Nephron progenitor cell (in vitro differentiated cells): ENCODE results near the gene FAM210A.
A peak's percentile ranks its signal among the peaks of the same experiment; 100 is the strongest.

ENCODE experiments used
- DNase-seq: peaks from one replicate; pipeline ENCODE4 v3.0.0; 2021
- H3K27ac Mint-ChIP-seq: 2 replicates; pipeline ENCODE4 v1.8.0; 2021; ENCODE audit warnings: mild to moderate bottlenecking, moderate library complexity, mixed read lengths
- H3K27me3 Mint-ChIP-seq: 2 replicates; pipeline ENCODE4 v1.8.0; 2021; ENCODE audit warnings: mild to moderate bottlenecking, low read depth, mixed read lengths; ENCODE audit not compliant: poor library complexity
- H3K36me3 Mint-ChIP-seq: 2 replicates; pipeline ENCODE4 v1.8.0; 2021; ENCODE audit warnings: low read depth, mixed read lengths
- H3K4me1 Mint-ChIP-seq: 2 replicates; pipeline ENCODE4 v1.8.0; 2021; ENCODE audit warnings: mixed read lengths
- H3K4me3 Mint-ChIP-seq: 2 replicates; pipeline ENCODE4 v1.8.0; 2021; ENCODE audit warnings: mild to moderate bottlenecking, moderate library complexity, mixed read lengths
- H3K9me3 Mint-ChIP-seq: 2 replicates; pipeline ENCODE4 v1.8.0; 2021; ENCODE audit warnings: mild to moderate bottlenecking, moderate library complexity, mixed read lengths
- TF ChIP-seq, protein P1 (sequence below): fragments of 200-600 bp; sonication (generic); IDR thresholded peaks from 2 replicates; pipeline ENCODE4 v1.5.0; 2021; ENCODE audit warnings: antibody characterized with exemption

Gene FAM210A

DNA sequence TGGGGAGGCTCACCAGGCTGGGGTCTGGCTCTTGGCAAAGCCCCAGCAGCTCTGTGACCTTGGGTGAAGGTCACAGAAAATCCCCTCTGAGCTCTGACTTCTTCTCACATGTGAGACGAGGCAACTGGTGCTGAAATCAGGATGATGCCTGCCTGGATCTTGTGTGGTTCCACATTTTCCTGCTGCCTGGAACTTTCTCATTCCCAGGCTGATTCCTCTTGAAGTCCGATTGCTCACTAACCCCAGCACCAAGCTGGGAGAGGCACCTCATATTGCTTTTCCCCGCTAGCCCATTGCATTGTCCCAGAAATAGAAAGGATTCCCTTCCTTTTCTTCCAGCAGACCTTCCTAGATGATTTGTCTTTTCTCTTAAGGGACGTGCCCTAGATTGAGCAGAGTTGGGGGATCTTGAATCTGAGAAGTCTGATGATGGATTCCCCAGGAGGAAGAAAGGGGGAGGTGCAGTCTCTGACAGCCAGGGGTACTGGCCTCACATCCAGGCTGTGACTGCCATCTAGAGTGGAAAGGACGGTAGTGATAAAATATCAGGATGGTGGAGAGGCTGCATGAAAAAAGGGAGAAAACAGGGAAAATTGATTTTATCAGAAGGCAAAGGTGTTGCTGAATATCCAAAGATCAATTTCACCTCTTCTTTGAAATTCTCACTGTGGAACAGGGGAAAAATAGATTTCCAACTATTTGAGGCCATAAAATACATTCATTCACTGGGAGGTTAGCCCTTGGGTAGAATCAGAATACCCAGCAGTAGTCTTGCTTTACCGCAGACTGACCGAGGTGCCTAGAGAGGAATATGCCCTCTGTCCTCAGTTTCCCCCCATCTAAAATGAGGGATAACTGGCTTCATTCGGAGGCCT is 96.3 kb downstream of the FAM210A start:
- Mint-ChIP-seq H3K4me3 (no peak overlapping the region), H3K9me3 (peaks cover 4% of the 10 kb centered on the region), H3K27me3 (peaks cover 20% of the 10 kb centered on the region), H3K36me3 (no peaks in the 10 kb centered on the region), H3K4me1 (peaks cover 6% of the 10 kb centered on the region), H3K27ac (no peak overlapping the region)
- TF ChIP-seq, protein P1, sequence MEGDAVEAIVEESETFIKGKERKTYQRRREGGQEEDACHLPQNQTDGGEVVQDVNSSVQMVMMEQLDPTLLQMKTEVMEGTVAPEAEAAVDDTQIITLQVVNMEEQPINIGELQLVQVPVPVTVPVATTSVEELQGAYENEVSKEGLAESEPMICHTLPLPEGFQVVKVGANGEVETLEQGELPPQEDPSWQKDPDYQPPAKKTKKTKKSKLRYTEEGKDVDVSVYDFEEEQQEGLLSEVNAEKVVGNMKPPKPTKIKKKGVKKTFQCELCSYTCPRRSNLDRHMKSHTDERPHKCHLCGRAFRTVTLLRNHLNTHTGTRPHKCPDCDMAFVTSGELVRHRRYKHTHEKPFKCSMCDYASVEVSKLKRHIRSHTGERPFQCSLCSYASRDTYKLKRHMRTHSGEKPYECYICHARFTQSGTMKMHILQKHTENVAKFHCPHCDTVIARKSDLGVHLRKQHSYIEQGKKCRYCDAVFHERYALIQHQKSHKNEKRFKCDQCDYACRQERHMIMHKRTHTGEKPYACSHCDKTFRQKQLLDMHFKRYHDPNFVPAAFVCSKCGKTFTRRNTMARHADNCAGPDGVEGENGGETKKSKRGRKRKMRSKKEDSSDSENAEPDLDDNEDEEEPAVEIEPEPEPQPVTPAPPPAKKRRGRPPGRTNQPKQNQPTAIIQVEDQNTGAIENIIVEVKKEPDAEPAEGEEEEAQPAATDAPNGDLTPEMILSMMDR = peak; percentile 80
- peak; percentile 63 for DNase-seq

DNA sequence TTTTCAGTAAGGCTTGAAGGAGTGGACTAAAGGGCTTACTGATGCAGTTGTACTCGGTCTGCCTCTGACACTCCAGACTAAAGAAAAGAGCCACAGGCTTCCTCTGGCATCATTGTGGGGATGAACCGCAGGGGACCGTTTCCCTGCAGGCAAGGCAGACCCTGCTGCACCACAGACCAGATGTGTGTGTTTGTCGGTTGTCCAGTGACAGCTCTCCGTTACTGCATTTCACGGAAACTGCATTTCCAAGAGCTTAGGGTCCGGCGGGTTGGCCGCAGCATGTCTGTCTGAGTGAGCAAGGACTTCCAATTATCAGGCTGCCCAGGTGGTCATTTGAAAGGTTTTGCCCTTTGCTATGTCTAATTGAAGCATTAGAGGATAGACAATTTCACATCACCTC is 98.1 kb downstream of the FAM210A start:
- DNase-seq = no peak
- Mint-ChIP-seq H3K36me3 (no peaks in the 10 kb centered on the region), H3K4me3 (no peak overlapping the region), H3K27me3 (peaks cover 33% of the 10 kb centered on the region), H3K9me3 (no peaks in the 10 kb centered on the region), H3K27ac (no peak overlapping the region), H3K4me1 (peaks cover 6% of the 10 kb centered on the region)
- TF ChIP-seq, protein P1 = no peak

DNA sequence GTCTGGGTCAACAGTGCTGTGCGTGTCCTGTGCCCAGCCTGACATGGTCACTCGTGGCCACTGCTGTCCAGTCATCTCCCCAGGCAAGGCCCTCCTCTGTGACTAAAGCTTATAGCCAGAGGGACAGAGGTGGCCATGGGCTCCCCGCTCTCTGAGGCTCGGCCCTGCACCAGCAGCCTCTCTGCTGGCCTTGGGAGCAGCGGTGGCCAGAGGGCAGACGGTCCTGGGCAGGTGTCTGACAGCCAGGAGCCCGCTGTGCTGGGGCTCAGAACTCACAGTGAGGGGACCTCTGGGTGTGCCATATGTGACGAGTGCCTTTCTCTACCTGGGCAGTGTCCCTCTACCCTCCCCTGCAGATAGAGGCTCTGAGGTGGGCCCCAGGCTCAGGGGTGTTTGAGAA is 98.7 kb downstream of the FAM210A start:
- no peak overlapping the region for H3K27ac Mint-ChIP-seq

DNA sequence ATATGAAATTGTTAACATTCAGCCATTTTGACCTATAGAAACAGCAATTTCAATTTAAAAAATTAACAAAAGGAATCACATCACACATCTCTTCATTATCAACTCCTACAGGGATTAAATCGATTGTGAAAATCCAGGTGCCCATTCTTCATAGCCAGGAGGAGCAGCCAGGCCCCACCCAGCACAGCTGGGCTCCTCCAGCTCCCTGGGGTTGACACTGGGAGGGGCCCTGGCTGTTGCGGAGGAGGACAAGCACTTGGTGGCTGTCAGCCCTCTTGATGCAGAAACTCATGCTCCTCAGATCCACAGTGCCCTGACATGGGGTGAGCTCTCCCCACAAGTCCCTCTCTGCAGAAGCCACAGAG is 99.8 kb downstream of the FAM210A start:
- Mint-ChIP-seq H3K9me3 (no peaks in the 10 kb centered on the region), H3K36me3 (no peaks in the 10 kb centered on the region), H3K4me3 (no peak overlapping the region), H3K27me3 (peaks cover 41% of the 10 kb centered on the region), H3K4me1 (peaks cover 6% of the 10 kb centered on the region), H3K27ac (no peak overlapping the region)
- TF ChIP-seq, protein P1 = no peak
- DNase-seq = no peak

More for the DNA sequence above, 98.7 kb downstream of the FAM210A start:
- DNase-seq = no peak
- no peaks in the 10 kb centered on the region for H3K36me3 Mint-ChIP-seq
- H3K4me1 Mint-ChIP-seq = peaks cover 6% of the 10 kb centered on the region
- H3K4me3 Mint-ChIP-seq = no peak overlapping the region
- no peaks in the 10 kb centered on the region for H3K9me3 Mint-ChIP-seq
- H3K27me3 Mint-ChIP-seq = peaks cover 37% of the 10 kb centered on the region
- TF ChIP-seq, protein P1 = no peak

DNA sequence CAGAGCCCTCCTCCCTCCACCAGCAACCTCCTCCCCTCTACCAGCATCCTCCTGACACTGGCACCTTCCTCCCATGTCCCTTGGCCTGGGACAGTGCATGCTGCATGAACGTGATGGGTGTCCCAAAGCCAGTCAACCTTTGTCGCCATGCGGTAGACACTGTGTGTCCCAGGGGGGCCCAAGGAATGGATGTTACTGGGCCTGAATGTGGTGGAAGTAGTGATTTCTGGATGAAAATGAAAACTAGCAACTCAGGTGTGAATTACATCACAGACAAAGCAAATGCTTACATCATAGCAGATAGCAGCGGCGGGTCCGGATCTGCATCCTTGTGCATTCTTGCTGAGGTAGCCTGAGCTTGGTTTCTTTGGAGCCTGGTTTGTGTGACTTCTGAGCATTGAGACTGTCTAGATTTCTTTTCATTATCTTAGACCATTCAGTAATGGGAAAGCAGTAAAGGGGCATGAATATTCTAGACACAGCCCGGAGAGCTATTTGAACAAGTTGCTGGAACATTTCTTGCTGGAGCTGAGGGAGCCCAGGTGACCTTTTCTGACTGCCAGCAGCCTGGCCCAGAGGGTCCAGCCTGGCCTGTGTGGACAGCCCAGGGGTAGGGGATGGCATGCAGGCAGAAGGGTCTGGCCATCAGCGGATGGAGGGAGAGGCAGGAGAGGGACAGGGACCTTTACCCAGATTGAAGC is 100.4 kb downstream of the FAM210A start:
- TF ChIP-seq, protein P1 = no peak
- no peaks in the 10 kb centered on the region for H3K9me3 Mint-ChIP-seq
- DNase-seq = no peak
- no peaks in the 10 kb centered on the region for H3K36me3 Mint-ChIP-seq
- peaks cover 41% of the 10 kb centered on the region for H3K27me3 Mint-ChIP-seq
- H3K4me1 Mint-ChIP-seq = peaks cover 6% of the 10 kb centered on the region
- no peak overlapping the region for H3K27ac Mint-ChIP-seq
- H3K4me3 Mint-ChIP-seq = no peak overlapping the region
